IMR-90 (cell line): ENCODE measurements around the gene KLF16. TPM values are rescaled to one million over a fixed set of nuclear protein-coding genes. Genes with fewer than 3 reads are reported as not detected.

Source experiments
- ATAC-seq: fragments of 200-7000 bp; cut with Tn5 transposase; 2 replicates; pipeline ENCODE4 v1.9.1; 2020; ENCODE audit warnings: low read depth, mild to moderate bottlenecking, moderate library complexity
- BruUV-seq: library from RNA; stranded (reverse); fragments of 400-500 nt; replicated peaks from 2 replicates; lab custom pipeline; 2021; lab: Mats Ljungman, UMichigan
- CTCF ChIA-PET: fragments of 300-600 bp; formaldehyde crosslinking; extraction: SDS; loops from one replicate; lab custom pipeline; 2021; ENCODE audit warnings: antibody characterized with exemption; lab: Yijun Ruan, JAX
- POLR2A ChIA-PET: fragments of 300-600 bp; sonication (Branson Sonifier 250); formaldehyde crosslinking; loops from one replicate; lab custom pipeline; 2022; ENCODE audit warnings: antibody characterized with exemption; ENCODE audit not compliant: unreplicated experiment; lab: Charles Lee
- DNase-seq: peaks from one replicate; pipeline ENCODE4 v3.0.0; 2013
- H2AFZ ChIP-seq: replicated peaks from 2 replicates; pipeline ENCODE3; 2013; ENCODE audit warnings: low read length, mild to moderate bottlenecking; ENCODE audit not compliant: poor library complexity
- H2AK5ac ChIP-seq: 2 replicates; pipeline ENCODE4 v1.6.1; 2013; ENCODE audit warnings: low read depth, low read length, inconsistent platforms
- H2AK9ac ChIP-seq: replicated peaks from 2 replicates; pipeline ENCODE3; 2013; ENCODE audit warnings: mild to moderate bottlenecking, low read depth, low read length, moderate library complexity; ENCODE audit not compliant: poor library complexity
- H2BK120ac ChIP-seq: 2 replicates; pipeline ENCODE4 v1.6.1; 2013; ENCODE audit warnings: low read depth, low read length, inconsistent platforms
- H2BK15ac ChIP-seq: 3 replicates; pipeline ENCODE4 v1.6.1; 2013; ENCODE audit warnings: low read depth, low read length, inconsistent platforms
- H2BK20ac ChIP-seq: 2 replicates; pipeline ENCODE4 v1.6.1; 2013; ENCODE audit warnings: low read depth, mild to moderate bottlenecking, inconsistent platforms, low read length, moderate library complexity
- H2BK5ac ChIP-seq: 2 replicates; pipeline ENCODE4 v1.6.1; 2013; ENCODE audit warnings: mild to moderate bottlenecking, low read depth, low read length, inconsistent platforms; ENCODE audit not compliant: poor library complexity, severe bottlenecking
- H3K14ac ChIP-seq: replicated peaks from 2 replicates; pipeline ENCODE4 v1.6.1; 2013; ENCODE audit warnings: low read depth, low read length, inconsistent platforms
- H3K18ac ChIP-seq: 2 replicates; pipeline ENCODE4 v1.6.1; 2013; ENCODE audit warnings: low read depth, low read length, control low read depth
- H3K23ac ChIP-seq: 2 replicates; pipeline ENCODE4 v1.6.1; 2013; ENCODE audit warnings: low read depth, low read length, inconsistent platforms
- H3K27ac ChIP-seq: 2 replicates; pipeline ENCODE4 v1.5.1; 2013; ENCODE audit warnings: mild to moderate bottlenecking, control low read depth, low read length; ENCODE audit not compliant: insufficient read depth
- H3K27me3 ChIP-seq: 2 replicates; pipeline ENCODE4 v1.6.1; 2013; ENCODE audit warnings: low read length; ENCODE audit not compliant: control insufficient read depth, insufficient read depth
- H3K36me3 ChIP-seq: 2 replicates; pipeline ENCODE4 v1.6.1; 2013; ENCODE audit warnings: low read length, mixed read lengths; ENCODE audit not compliant: control insufficient read depth, insufficient read depth
- H3K4ac ChIP-seq: 2 replicates; pipeline ENCODE4 v1.6.1; 2013; ENCODE audit warnings: low read depth, low read length, inconsistent platforms
- H3K4me1 ChIP-seq: 2 replicates; pipeline ENCODE4 v1.6.1; 2013; ENCODE audit warnings: low read length, mixed read lengths; ENCODE audit not compliant: control insufficient read depth, insufficient read depth
- H3K4me2 ChIP-seq: 2 replicates; pipeline ENCODE4 v1.6.1; 2013; ENCODE audit warnings: low read depth, mild to moderate bottlenecking, control low read depth, low read length, moderate library complexity
- H3K4me3 ChIP-seq: 2 replicates; pipeline ENCODE4 v1.5.1; 2013; ENCODE audit warnings: low read depth, mild to moderate bottlenecking, control low read depth, low read length, moderate library complexity; ENCODE audit not compliant: insufficient read depth
- H3K56ac ChIP-seq: 2 replicates; pipeline ENCODE4 v1.6.1; 2013; ENCODE audit warnings: low read length, inconsistent platforms; ENCODE audit not compliant: insufficient read depth; ENCODE audit errors: extremely low read depth
- H3K79me1 ChIP-seq, 2 experiments: 2 replicates each; pipeline ENCODE4 v1.6.1; 2013; ENCODE audit warnings: low read length in 2 of 2, inconsistent platforms in 1 of 2, low read depth in 1 of 2
- H3K9ac ChIP-seq: 2 replicates; pipeline ENCODE4 v1.6.1; 2013; ENCODE audit warnings: low read depth, low read length, control low read depth
- H3K9me1 ChIP-seq: 2 replicates; pipeline ENCODE4 v1.6.1; 2013; ENCODE audit warnings: low read length, inconsistent platforms; ENCODE audit not compliant: insufficient read depth
- H3K9me3 ChIP-seq: 2 replicates; pipeline ENCODE4 v1.6.1; 2013; ENCODE audit warnings: low read length; ENCODE audit not compliant: control insufficient read depth, insufficient read depth
- H4K20me1 ChIP-seq: 2 replicates; pipeline ENCODE4 v1.6.1; 2013; ENCODE audit warnings: low read length, inconsistent platforms; ENCODE audit not compliant: insufficient read depth
- H4K5ac ChIP-seq: 2 replicates; pipeline ENCODE4 v1.6.1; 2013; ENCODE audit warnings: mild to moderate bottlenecking, low read depth, low read length, control low read depth
- H4K8ac ChIP-seq, 2 experiments: 2 replicates each; pipeline ENCODE4 v1.6.1; 2013; ENCODE audit warnings: low read depth in 2 of 2, low read length in 2 of 2, control low read depth in 1 of 2, inconsistent platforms in 1 of 2
- H4K91ac ChIP-seq: 2 replicates; pipeline ENCODE4 v1.6.1; 2013; ENCODE audit warnings: low read depth, low read length, inconsistent platforms; ENCODE audit not compliant: insufficient read depth
- BHLHE40 ChIP-seq: fragments of 150-350 bp; IDR thresholded peaks from 2 replicates; pipeline ENCODE4 v1.6.1; 2016; ENCODE audit warnings: mild to moderate bottlenecking, low read depth, low read length
- CEBPB ChIP-seq: IDR thresholded peaks from 2 replicates; pipeline ENCODE4 v1.6.1; 2012; ENCODE audit warnings: low read depth, low read length, improper control_type of control experiment
- CHD1 ChIP-seq: IDR thresholded peaks from 2 replicates; pipeline ENCODE4 v1.6.1; 2012; ENCODE audit warnings: low read depth, low read length, improper control_type of control experiment
- FOS ChIP-seq: fragments of 150-350 bp; IDR thresholded peaks from 2 replicates; pipeline ENCODE4 v1.6.1; 2016; ENCODE audit warnings: low read depth, low read length
- MAFK ChIP-seq: IDR thresholded peaks from 2 replicates; pipeline ENCODE4 v1.6.1; 2012; ENCODE audit warnings: low read depth, low read length, improper control_type of control experiment
- MAZ ChIP-seq: IDR thresholded peaks from 2 replicates; pipeline ENCODE4 v1.6.1; 2012; ENCODE audit warnings: low read depth, mild to moderate bottlenecking, low read length, improper control_type of control experiment, moderate library complexity, borderline replicate concordance
- MXI1 ChIP-seq: IDR thresholded peaks from 2 replicates; pipeline ENCODE4 v1.6.1; 2012; ENCODE audit warnings: low read depth, mild to moderate bottlenecking, low read length, moderate library complexity, borderline replicate concordance
- NFE2L2 ChIP-seq: fragments of 150-350 bp; IDR thresholded peaks from 2 replicates; pipeline ENCODE4 v1.6.1; 2016; ENCODE audit warnings: low read depth, mild to moderate bottlenecking, low read length
- POLR2A ChIP-seq: IDR thresholded peaks from 2 replicates; pipeline ENCODE4 v1.6.1; 2012; ENCODE audit warnings: mild to moderate bottlenecking, low read depth, low read length
- RAD21 ChIP-seq: IDR thresholded peaks from 2 replicates; pipeline ENCODE4 v1.6.1; 2012; ENCODE audit warnings: low read length, improper control_type of control experiment
- RCOR1 ChIP-seq: IDR thresholded peaks from 2 replicates; pipeline ENCODE4 v1.6.1; 2012; ENCODE audit warnings: mild to moderate bottlenecking, low read length, improper control_type of control experiment; ENCODE audit not compliant: insufficient replicate concordance
- RFX5 ChIP-seq: IDR thresholded peaks from 2 replicates; pipeline ENCODE4 v1.8.0; 2012; ENCODE audit warnings: low read depth, mild to moderate bottlenecking, low read length, moderate library complexity
- SMC3 ChIP-seq: fragments of 150-350 bp; IDR thresholded peaks from 2 replicates; pipeline ENCODE4 v1.6.1; 2016; ENCODE audit warnings: low read depth, mild to moderate bottlenecking, antibody characterized with exemption, low read length, moderate library complexity
- WGBS, 2 experiments: methylation state at CpG; one replicate each; pipeline versions ENCODE4 v1.1.5 to v1.1.7; 2013; ENCODE audit warnings: missing lambda C conversion rate in 2 of 2; ENCODE audit not compliant: insufficient read length in 1 of 2; ENCODE audit errors: extremely low coverage in 2 of 2; 5-methylcytosine and 5-hydroxymethylcytosine counted together
- dilution Hi-C: fragments of 300-500 bp; cut with HindIII; formaldehyde crosslinking; loops from one replicate; pipeline ENCODE4 v1.14.3; 2018; ENCODE audit warnings: low sequenced_read_pairs; ENCODE audit not compliant: unreplicated experiment
- in situ Hi-C: fragments of 300-500 bp; cut with MboI; formaldehyde crosslinking; loops from 3 replicates; pipeline ENCODE4 v1.14.3; 2019; ENCODE audit warnings: low sequenced_read_pairs, inconsistent platforms, mixed read lengths
- intact Hi-C: fragments of 100-400 bp; cut with micrococcal nuclease; formaldehyde crosslinking; loops from 2 replicates; pipeline ENCODE4 v1.10.0; 2022
- polyA plus RNA-seq, 3 experiments: library from polyadenylated mRNA; depleted of rRNA; stranded (reverse); fragments of >200 nt; gene quantifications; 2 replicates each; pipeline ENCODE4 v1.2.3, GENCODE V29; 2012; ENCODE audit warnings: low replicate concordance in 1 of 3
- total RNA-seq: library from RNA; depleted of rRNA; stranded (reverse); fragments of >200 nt; gene quantifications from 2 replicates; pipeline ENCODE4 v1.2.3, GENCODE V29; 2012
- TF ChIP-seq, protein P1 (sequence below): fragments of 150-350 bp; IDR thresholded peaks from 2 replicates; pipeline ENCODE4 v1.6.1; 2017; ENCODE audit warnings: mild to moderate bottlenecking, antibody characterized with exemption, low read length, low read depth
- TF ChIP-seq, protein P2 (sequence below): fragments of 150-350 bp; IDR thresholded peaks from 2 replicates; pipeline ENCODE4 v1.6.1; 2016; ENCODE audit warnings: low read depth, mild to moderate bottlenecking, low read length, moderate library complexity, borderline replicate concordance
- TF ChIP-seq, protein P3 (sequence below): conservative IDR thresholded peaks from 2 replicates; pipeline ENCODE4 v1.5.1; 2012; ENCODE audit warnings: mild to moderate bottlenecking, low read depth, low read length, improper control_type of control experiment

The KLF16 gene
- total and polyA plus RNA-seq, 2 of the 4 experiments (the other 2 are of a cell fraction): 0.90 to 13.1 TPM

DNA sequence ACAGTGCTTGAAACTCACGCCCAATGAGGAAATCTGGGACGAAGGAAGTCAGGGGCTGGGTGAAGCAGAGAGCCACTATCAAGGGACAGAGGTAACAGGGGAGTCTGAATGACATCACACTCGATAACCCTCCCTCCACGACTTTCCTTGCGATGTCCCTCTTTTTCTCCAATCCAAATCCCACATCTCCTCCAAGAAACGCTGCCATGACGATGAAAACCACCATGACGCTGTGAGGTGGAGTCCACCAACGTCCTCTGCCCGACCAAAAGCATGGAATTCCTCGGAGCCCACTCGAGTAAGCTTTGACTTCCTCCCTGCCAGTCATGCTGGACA, 16.1 kb downstream of the KLF16 start:
- peak overlapping the region; percentile 70; the same call in 1 of the 2 replicates for H2AK5ac ChIP-seq
- in situ Hi-C loops: no loop called here
- H3K79me1 ChIP-seq: peaks cover 8 to 69% of the 10 kb centered on the region in 2 experiments; a peak in 3 of 4 replicates
- peaks cover 10% of the 10 kb centered on the region for H3K4me1 ChIP-seq
- peak overlapping the region; percentile 100 for H3K4me3 ChIP-seq
- no peak overlapping the region for H4K5ac ChIP-seq
- H4K8ac ChIP-seq: peak overlapping the region in 1 of 2 experiments; percentile 93; a peak in 1 of 4 replicates
- no peak overlapping the region for H3K18ac ChIP-seq
- intact Hi-C loops: no loop called here
- no peak for ATAC-seq
- 18% methylated on average over 6 of the region's 12 CpGs; no CpG with 5 or more reads in 1 of the 2 experiments for WGBS, 2 experiments
- H3K36me3 ChIP-seq: peaks cover 3% of the 10 kb centered on the region; the same call in 1 of the 2 replicates
- dilution Hi-C loops: no loop called here
- H3K9me1 ChIP-seq: no peaks in the 10 kb centered on the region
- no peak overlapping the region; the same call in 1 of the 2 replicates for H4K91ac ChIP-seq
- peak overlapping the region; percentile 48; the same call in 1 of the 2 replicates for H3K4ac ChIP-seq
- BruUV-seq: no TSS peak
- POLR2A ChIA-PET: no interaction called here
- peak overlapping the region; percentile 98 for H2AFZ ChIP-seq
- TF ChIP-seq, protein P1, sequence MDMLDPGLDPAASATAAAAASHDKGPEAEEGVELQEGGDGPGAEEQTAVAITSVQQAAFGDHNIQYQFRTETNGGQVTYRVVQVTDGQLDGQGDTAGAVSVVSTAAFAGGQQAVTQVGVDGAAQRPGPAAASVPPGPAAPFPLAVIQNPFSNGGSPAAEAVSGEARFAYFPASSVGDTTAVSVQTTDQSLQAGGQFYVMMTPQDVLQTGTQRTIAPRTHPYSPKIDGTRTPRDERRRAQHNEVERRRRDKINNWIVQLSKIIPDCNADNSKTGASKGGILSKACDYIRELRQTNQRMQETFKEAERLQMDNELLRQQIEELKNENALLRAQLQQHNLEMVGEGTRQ: no peak
- TF ChIP-seq MAZ (no peak), POLR2A (no peak), CEBPB (no peak), RFX5 (no peak), FOS (no peak), RAD21 (no peak), BHLHE40 (no peak), SMC3 (no peak), CHD1 (no peak), RCOR1 (no peak), MXI1 (no peak), MAFK (no peak), NFE2L2 (no peak)
- TF ChIP-seq, protein P2, sequence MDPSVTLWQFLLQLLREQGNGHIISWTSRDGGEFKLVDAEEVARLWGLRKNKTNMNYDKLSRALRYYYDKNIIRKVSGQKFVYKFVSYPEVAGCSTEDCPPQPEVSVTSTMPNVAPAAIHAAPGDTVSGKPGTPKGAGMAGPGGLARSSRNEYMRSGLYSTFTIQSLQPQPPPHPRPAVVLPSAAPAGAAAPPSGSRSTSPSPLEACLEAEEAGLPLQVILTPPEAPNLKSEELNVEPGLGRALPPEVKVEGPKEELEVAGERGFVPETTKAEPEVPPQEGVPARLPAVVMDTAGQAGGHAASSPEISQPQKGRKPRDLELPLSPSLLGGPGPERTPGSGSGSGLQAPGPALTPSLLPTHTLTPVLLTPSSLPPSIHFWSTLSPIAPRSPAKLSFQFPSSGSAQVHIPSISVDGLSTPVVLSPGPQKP: no peak
- TF ChIP-seq, protein P3, sequence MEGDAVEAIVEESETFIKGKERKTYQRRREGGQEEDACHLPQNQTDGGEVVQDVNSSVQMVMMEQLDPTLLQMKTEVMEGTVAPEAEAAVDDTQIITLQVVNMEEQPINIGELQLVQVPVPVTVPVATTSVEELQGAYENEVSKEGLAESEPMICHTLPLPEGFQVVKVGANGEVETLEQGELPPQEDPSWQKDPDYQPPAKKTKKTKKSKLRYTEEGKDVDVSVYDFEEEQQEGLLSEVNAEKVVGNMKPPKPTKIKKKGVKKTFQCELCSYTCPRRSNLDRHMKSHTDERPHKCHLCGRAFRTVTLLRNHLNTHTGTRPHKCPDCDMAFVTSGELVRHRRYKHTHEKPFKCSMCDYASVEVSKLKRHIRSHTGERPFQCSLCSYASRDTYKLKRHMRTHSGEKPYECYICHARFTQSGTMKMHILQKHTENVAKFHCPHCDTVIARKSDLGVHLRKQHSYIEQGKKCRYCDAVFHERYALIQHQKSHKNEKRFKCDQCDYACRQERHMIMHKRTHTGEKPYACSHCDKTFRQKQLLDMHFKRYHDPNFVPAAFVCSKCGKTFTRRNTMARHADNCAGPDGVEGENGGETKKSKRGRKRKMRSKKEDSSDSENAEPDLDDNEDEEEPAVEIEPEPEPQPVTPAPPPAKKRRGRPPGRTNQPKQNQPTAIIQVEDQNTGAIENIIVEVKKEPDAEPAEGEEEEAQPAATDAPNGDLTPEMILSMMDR: no peak
- H2AK9ac ChIP-seq: peak overlapping the region; percentile 95
- peak overlapping the region; percentile 91 for H3K9ac ChIP-seq
- H3K56ac ChIP-seq: no peak overlapping the region
- H3K23ac ChIP-seq: peak overlapping the region; percentile 67; the same call in 1 of the 2 replicates
- DNase-seq: no peak
- H2BK5ac ChIP-seq: no peak overlapping the region
- H4K20me1 ChIP-seq: peaks cover 64% of the 10 kb centered on the region
- H3K27me3 ChIP-seq: no peaks in the 10 kb centered on the region
- peak overlapping the region; percentile 27; the same call in 1 of the 2 replicates for H3K14ac ChIP-seq
- no peak overlapping the region for H2BK15ac ChIP-seq
- peak overlapping the region; percentile 98 for H3K4me2 ChIP-seq
- no peaks in the 10 kb centered on the region for H3K9me3 ChIP-seq
- H2BK120ac ChIP-seq: no peak overlapping the region
- CTCF ChIA-PET: no interaction called here
- peak overlapping the region; percentile 73; the same call in 1 of the 2 replicates for H3K27ac ChIP-seq
- H2BK20ac ChIP-seq: no peak overlapping the region
